ENCODE measurements around the gene MFSD1. TPM values are rescaled to one million over a fixed set of nuclear protein-coding genes. Genes with fewer than 3 reads are reported as not detected.

MFSD1 gene
- total RNA-seq, 4 donors from 2014 or later, result 36.3 to 93.8 (median 65.2) TPM

Other genes starting within 250 kb of the MFSD1 start
- 10 to 100 TPM in 2 of 4 donors, 1 to 10 TPM in 2; 8.1 to 21.2 (median 14.8) TPM for gene MLF1, start 230.9 kb upstream of the MFSD1 start, total RNA-seq
- 10 to 100 TPM; 43.9 to 71.6 (median 51.4) TPM for gene GFM1, start 157.5 kb upstream of the MFSD1 start, total RNA-seq
- gene LXN, start 129.4 kb upstream of the MFSD1 start, total RNA-seq, result 10 to 100 TPM in 1 of 4 donors, 1 to 10 TPM in 3; 4.0 to 23.6 (median 6.7) TPM
- 100 to 1,000 TPM in 1 of 4 donors, 10 to 100 TPM in 2, 1 to 10 TPM in 1; 4.8 to 110 (median 42.7) TPM for gene RARRES1, start 69.6 kb upstream of the MFSD1 start, total RNA-seq